Duodenal mucosa (tissue), 2 donors: Measurements from ENCODE around the gene TAF7.

Experiments
- H3K27ac ChIP-seq: one replicate; pipeline ENCODE4 v1.7.0; 2013; ENCODE audit warnings: low read depth, low read length
- H3K27me3 ChIP-seq, 2 donors: one replicate each; pipeline ENCODE4 v1.7.0; 2013; ENCODE audit warnings: low read length in 2 of 2, control low read depth in 1 of 2; ENCODE audit not compliant: insufficient read depth in 2 of 2, control insufficient read depth in 1 of 2
- H3K36me3 ChIP-seq, 2 donors: one replicate each; pipeline ENCODE4 v1.7.0; 2013; ENCODE audit warnings: low read length in 2 of 2, control low read depth in 1 of 2; ENCODE audit not compliant: insufficient read depth in 2 of 2, control insufficient read depth in 1 of 2
- H3K4me1 ChIP-seq, 2 donors: one replicate each; pipeline ENCODE4 v1.7.0; 2013; ENCODE audit warnings: low read length in 2 of 2, control low read depth in 1 of 2; ENCODE audit not compliant: insufficient read depth in 2 of 2, control insufficient read depth in 1 of 2
- H3K4me3 ChIP-seq, 2 donors: one replicate each; pipeline ENCODE4 v1.7.0; 2013; ENCODE audit warnings: low read length in 2 of 2, low read depth in 1 of 2
- H3K9ac ChIP-seq, 2 donors: one replicate each; pipeline ENCODE4 v1.7.0; 2013; ENCODE audit warnings: low read length in 2 of 2, low read depth in 1 of 2
- H3K9me3 ChIP-seq, 2 donors: one replicate each; pipeline ENCODE4 v1.7.0; 2013; ENCODE audit warnings: low read length in 2 of 2, control low read depth in 1 of 2; ENCODE audit not compliant: control insufficient read depth in 1 of 2

Gene TAF7

GRCh38 chr5:141320225-141321169 lies at the start of gene TAF7:
TAF7 (minus strand) TSS chr5:141320784; CDS start chr5:141320044, 740 bp downstream.
- Histone ChIP-seq H3K9ac (peak within 1 kb of the TSS; percentile 73 to 80), H3K9me3 (peaks cover 52 to 60% of the 10 kb centered on the region in 2 donors), H3K36me3 (peaks cover 19 to 28% of the 10 kb centered on the region in 2 donors), H3K4me3 (peak within 1 kb of the TSS; percentile 85 to 90), H3K4me1 (peaks cover 0 to 4% of the 10 kb centered on the region in 2 donors), H3K27me3 (no peaks in the 10 kb centered on the region), H3K27ac (peak within 1 kb of the TSS; percentile 78)

DNA sequence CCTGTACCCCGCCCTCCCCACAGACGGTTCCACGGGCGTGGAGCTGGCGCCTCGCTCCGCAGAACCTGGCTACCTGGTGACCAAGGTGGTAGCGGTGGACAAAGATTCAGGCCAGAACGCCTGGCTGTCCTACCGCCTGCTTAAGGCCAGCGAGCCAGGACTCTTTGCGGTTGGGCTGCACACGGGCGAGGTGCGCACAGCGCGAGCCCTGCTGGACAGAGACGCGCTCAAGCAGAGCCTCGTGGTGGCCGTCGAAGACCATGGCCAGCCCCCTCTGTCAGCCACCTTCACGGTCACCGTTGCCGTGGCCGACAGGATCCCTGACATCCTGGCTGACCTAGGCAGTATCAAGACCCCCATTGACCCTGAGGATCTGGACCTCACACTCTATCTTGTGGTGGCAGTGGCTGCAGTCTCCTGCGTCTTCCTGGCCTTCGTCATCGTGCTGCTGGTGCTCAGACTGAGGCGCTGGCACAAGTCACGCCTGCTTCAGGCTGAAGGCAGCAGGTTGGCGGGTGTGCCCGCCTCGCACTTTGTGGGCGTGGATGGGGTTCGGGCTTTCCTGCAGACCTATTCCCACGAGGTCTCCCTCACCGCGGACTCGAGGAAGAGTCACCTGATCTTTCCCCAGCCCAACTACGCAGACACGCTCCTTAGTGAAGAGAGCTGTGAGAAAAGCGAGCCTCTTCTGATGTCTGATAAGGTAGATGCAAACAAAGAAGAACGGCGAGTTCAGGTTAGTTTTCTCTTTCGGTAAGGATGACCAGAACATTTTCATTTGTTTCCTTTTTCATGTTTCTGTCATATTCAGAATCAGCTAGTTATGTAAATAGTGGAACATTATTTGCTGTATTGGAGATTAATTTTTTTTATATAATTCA lies 45.7 kb upstream of the TAF7 start:
- no peaks in the 10 kb centered on the region for H3K36me3 ChIP-seq
- H3K27me3 ChIP-seq = peaks cover 0 to 5% of the 10 kb centered on the region in 2 donors
- no peak overlapping the region for H3K4me3 ChIP-seq
- no peak overlapping the region for H3K27ac ChIP-seq
- no peaks in the 10 kb centered on the region for H3K4me1 ChIP-seq
- H3K9me3 ChIP-seq = peaks cover 34 to 38% of the 10 kb centered on the region in 2 donors
- H3K9ac ChIP-seq = no peak overlapping the region

- Histone ChIP-seq H3K9me3 (peaks cover 31 to 43% of the 10 kb centered on the region in 2 donors), H3K36me3 (no peaks in the 10 kb centered on the region), H3K27ac (no peak within 1 kb of the TSS), H3K27me3 (no peaks in the 10 kb centered on the region), H3K9ac (no peak within 1 kb of the TSS), H3K4me3 (no peak within 1 kb of the TSS), H3K4me1 (no peaks in the 10 kb centered on the region)
Observed at GRCh38 chr5:141363952-141364660, 43.5 kb upstream of the TAF7 start, which contains the start of gene PCDHGA5. PCDHGA5 (plus strand) TSS chr5:141364162; CDS start chr5:141364331, 169 bp downstream.

DNA sequence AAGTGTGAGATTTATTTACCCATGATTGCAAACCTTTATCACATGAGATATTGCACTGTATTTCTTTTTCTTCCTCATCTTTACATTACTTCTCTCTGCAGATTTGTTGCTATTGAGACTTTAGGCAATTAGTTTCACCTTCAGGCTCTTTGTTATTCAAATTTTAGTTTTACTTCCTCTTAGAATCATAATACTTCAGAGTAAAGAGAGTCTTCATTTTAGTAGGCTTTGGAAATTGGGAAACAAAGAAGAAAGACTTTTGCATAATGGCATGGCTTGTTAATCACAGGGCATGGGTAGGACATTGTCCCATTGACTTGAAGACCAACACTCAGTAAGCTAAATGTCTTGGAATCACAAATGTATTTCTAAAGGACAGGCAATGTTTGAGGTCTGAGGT lies 42.1 kb upstream of the TAF7 start:
- H3K27ac ChIP-seq = no peak overlapping the region
- H3K4me3 ChIP-seq = no peak overlapping the region
- H3K36me3 ChIP-seq = no peaks in the 10 kb centered on the region
- H3K4me1 ChIP-seq = no peaks in the 10 kb centered on the region
- peaks cover 31 to 43% of the 10 kb centered on the region in 2 donors for H3K9me3 ChIP-seq
- no peak overlapping the region for H3K9ac ChIP-seq
- H3K27me3 ChIP-seq = no peaks in the 10 kb centered on the region

GRCh38 chr5:141360685-141361084 lies 40.1 kb upstream of the TAF7 start:
- Histone ChIP-seq H3K27me3 (no peaks in the 10 kb centered on the region), H3K4me1 (no peaks in the 10 kb centered on the region), H3K9ac (no peak overlapping the region), H3K27ac (no peak overlapping the region), H3K36me3 (no peaks in the 10 kb centered on the region), H3K9me3 (peaks cover 42 to 50% of the 10 kb centered on the region in 2 donors), H3K4me3 (peak overlapping the region in 1 of 2 donors; percentile 66)

DNA sequence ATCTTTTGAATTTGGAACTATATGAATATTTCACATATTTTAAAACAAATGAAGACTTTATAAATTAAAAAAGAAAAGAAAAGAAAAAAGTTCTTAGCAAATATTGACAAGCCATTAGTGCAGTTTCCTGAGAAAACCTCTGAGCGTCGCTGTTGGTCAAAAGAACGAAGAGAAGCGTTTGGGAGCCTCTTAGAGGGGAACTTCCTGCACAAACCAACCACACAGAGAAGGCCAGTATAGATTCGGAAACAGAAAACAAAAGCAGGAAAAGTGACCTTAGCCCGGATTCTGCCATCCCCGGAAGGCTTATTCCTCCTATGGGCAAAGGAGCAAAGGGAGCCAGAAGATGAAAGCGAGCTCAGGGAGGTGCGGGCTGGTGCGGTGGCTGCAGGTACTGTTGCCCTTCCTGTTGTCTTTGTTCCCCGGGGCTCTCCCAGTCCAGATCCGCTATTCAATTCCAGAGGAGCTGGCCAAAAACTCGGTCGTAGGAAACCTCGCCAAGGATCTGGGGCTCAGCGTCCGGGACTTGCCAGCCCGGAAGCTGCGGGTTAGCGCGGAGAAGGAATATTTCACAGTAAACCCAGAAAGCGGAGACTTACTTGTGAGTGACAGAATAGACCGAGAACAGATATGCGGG lies 39.3 kb upstream of the TAF7 start, which contains the start of gene PCDHGB2:
PCDHGB2 (plus strand) TSS at position 205 of the 637 bp plus-strand sequence; CDS start at position 347, 142 bp downstream.
- H3K36me3 ChIP-seq = no peaks in the 10 kb centered on the region
- peak within 1 kb of the TSS; percentile 52 to 66 for H3K4me3 ChIP-seq
- H3K27me3 ChIP-seq = no peaks in the 10 kb centered on the region
- H3K4me1 ChIP-seq = no peaks in the 10 kb centered on the region
- H3K9ac ChIP-seq = no peak within 1 kb of the TSS
- no peak within 1 kb of the TSS for H3K27ac ChIP-seq
- peaks cover 39 to 49% of the 10 kb centered on the region in 2 donors for H3K9me3 ChIP-seq

GRCh38 chr5:141356950-141357349 lies 36.4 kb upstream of the TAF7 start:
- Histone ChIP-seq H3K9me3 (peaks cover 33 to 34% of the 10 kb centered on the region in 2 donors), H3K9ac (no peak overlapping the region), H3K4me3 (peak overlapping the region in 1 of 2 donors; percentile 20), H3K27me3 (no peaks in the 10 kb centered on the region), H3K4me1 (no peaks in the 10 kb centered on the region), H3K27ac (no peak overlapping the region), H3K36me3 (no peaks in the 10 kb centered on the region)

DNA sequence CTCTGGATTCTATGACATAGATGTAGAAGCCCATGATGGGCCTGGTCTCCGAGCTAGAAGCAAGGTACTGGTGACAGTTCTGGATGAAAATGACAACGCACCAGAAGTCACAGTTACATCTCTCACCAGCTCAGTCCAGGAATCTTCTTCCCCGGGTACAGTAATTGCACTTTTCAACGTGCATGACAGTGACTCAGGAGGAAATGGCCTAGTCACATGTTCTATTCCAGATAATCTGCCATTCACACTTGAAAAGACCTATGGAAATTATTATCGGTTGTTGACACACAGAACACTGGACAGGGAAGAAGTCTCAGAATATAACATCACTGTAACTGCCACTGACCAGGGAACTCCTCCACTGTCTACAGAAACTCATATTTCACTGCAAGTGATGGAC lies 35.5 kb upstream of the TAF7 start:
- H3K27ac ChIP-seq = no peak overlapping the region
- H3K27me3 ChIP-seq = no peaks in the 10 kb centered on the region
- peaks cover 31 to 34% of the 10 kb centered on the region in 2 donors for H3K9me3 ChIP-seq
- H3K4me1 ChIP-seq = no peaks in the 10 kb centered on the region
- H3K4me3 ChIP-seq = no peak overlapping the region
- H3K9ac ChIP-seq = no peak overlapping the region
- H3K36me3 ChIP-seq = no peaks in the 10 kb centered on the region

DNA sequence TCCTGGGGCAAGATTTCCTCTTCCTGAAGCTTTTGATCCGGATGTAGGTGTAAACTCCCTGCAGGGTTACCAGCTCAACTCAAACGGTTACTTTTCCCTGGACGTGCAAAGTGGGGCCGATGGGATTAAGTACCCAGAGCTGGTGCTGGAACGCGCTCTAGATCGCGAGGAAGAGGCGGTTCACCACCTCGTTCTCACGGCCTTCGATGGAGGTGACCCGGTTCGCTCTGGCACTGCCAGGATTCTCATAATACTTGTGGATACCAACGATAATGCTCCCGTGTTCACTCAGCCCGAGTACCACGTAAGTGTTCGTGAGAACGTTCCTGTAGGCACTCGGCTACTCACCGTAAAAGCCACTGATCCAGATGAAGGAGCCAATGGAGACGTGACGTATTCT lies 35.1 kb upstream of the TAF7 start:
- Histone ChIP-seq H3K9ac (no peak overlapping the region), H3K27me3 (no peaks in the 10 kb centered on the region), H3K4me3 (no peak overlapping the region), H3K9me3 (peaks cover 31% of the 10 kb centered on the region in 2 donors), H3K27ac (no peak overlapping the region), H3K4me1 (no peaks in the 10 kb centered on the region), H3K36me3 (no peaks in the 10 kb centered on the region)
